Tibial nerve (tissue), 4 donors: ENCODE measurements around the gene LTN1.

Source experiments
- CTCF ChIP-seq, 5 experiments: fragments of 200-600 bp in 3 of 5; fragments of 450-650 bp in 2 of 5; sonication (generic) in 3 of 5; IDR thresholded peaks; one replicate each; pipeline ENCODE4 v1.5.1; 2016 to 2019; ENCODE audit warnings: antibody characterized with exemption in 5 of 5, mild to moderate bottlenecking in 3 of 5, moderate library complexity in 2 of 5
- EP300 ChIP-seq, 2 donors: sonication (generic); formaldehyde crosslinking; IDR thresholded peaks; one replicate each; pipeline ENCODE4 v1.6.1; 2017; ENCODE audit warnings: antibody characterized with exemption in 2 of 2, mild to moderate bottlenecking in 1 of 2

DNA sequence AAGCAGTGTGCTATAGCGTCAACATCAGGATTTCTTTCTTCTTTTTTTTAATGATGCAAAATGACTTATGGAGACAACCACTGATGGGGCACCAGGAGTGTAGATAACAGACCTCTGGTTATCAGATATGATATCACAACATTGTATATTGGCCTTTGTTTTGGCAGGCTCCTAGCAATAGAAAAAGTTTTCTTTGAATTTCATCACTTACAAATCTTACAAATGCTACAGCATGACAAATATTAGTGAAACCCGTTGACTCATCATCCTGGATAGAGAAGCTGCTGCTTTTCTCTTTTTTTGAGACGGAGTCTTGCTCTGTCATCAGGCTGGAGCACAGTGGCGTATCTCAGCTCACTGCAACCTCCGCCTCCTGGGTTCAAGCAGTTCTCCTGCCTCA, 92.9 kb downstream of the LTN1 start:
- TF ChIP-seq CTCF (IDR thresholded peaks at IDR 0.05): no peak
- TF ChIP-seq EP300 (IDR thresholded peaks at IDR 0.05): no peak
